ENCODE results near the gene VSX2.

The VSX2 gene

GRCh38 chr14:74238974-74239847 lies at the start of gene VSX2:
Gene VSX2, plus strand, starts transcription at chr14:74239449. Its CDS starts 113 bp downstream, at chr14:74239562.
- no peak for DNase-seq

GRCh38 chr14:74190927-74191575 lies 48.2 kb upstream of the VSX2 start:
- no peak for DNase-seq

GRCh38 chr14:74194506-74195274 lies 44.6 kb upstream of the VSX2 start:
- DNase-seq, result no peak

GRCh38 chr14:74195623-74196022 lies 43.6 kb upstream of the VSX2 start:
- no peak for DNase-seq

- DNase-seq, result no peak
These were observed 40.6 kb upstream of the VSX2 start for GRCh38 chr14:74198441-74199234.

- DNase-seq, result no peak
These were observed 37.1 kb upstream of the VSX2 start for GRCh38 chr14:74202113-74202512.

GRCh38 chr14:74203639-74204038 lies 35.6 kb upstream of the VSX2 start:
- no peak for DNase-seq

GRCh38 chr14:74204491-74204890 lies 34.8 kb upstream of the VSX2 start:
- DNase-seq, result no peak

GRCh38 chr14:74205882-74206281 lies 33.4 kb upstream of the VSX2 start:
- no peak for DNase-seq

GRCh38 chr14:74207943-74208342 lies 31.3 kb upstream of the VSX2 start:
- no peak for DNase-seq

GRCh38 chr14:74208642-74209041 lies 30.6 kb upstream of the VSX2 start:
- no peak for DNase-seq

- no peak for DNase-seq
These were observed 27.2 kb upstream of the VSX2 start for GRCh38 chr14:74211945-74212580.

GRCh38 chr14:74213907-74214803 lies 25.1 kb upstream of the VSX2 start:
- DNase-seq, result no peak

- no peak for DNase-seq
These were observed 22.6 kb upstream of the VSX2 start for GRCh38 chr14:74216671-74217070.

GRCh38 chr14:74217672-74218448 lies 21.4 kb upstream of the VSX2 start:
- no peak for DNase-seq

- DNase-seq, result no peak
These were observed 20.8 kb upstream of the VSX2 start for GRCh38 chr14:74218462-74218861.

GRCh38 chr14:74219277-74220205 lies 19.7 kb upstream of the VSX2 start:
- no peak for DNase-seq

- no peak for DNase-seq
These were observed 18.3 kb upstream of the VSX2 start for GRCh38 chr14:74220991-74221390.

GRCh38 chr14:74221741-74222140 lies 17.5 kb upstream of the VSX2 start:
- DNase-seq, result no peak
